Fibroblast of skin of right biceps (primary cell): ENCODE measurements around the gene KRTAP9-1.
"Not testable (repeated sequence)": the region's sequence is repeated elsewhere in the genome, so short reads cannot be mapped to it uniquely, and the experiment has no call there.

Source experiments
- DNase-seq: peaks from one replicate; pipeline ENCODE4 v3.0.0-alpha.2; 2013

KRTAP9-1 gene

GRCh38 chr17:41189837-41190318, at the start of gene KRTAP9-1:
Gene KRTAP9-1 (plus strand): TSS chr17:41189887. CDS start chr17:41189887, 0 bp downstream.
- DNase-seq, result not testable (repeated sequence)

- peak; percentile 97 for DNase-seq
These were observed 49.1 kb upstream of the KRTAP9-1 start, which contains the start of gene KRTAP4-6 for GRCh38 chr17:41140360-41141131. Gene KRTAP4-6 (minus strand): TSS chr17:41140544. CDS start chr17:41140487, 57 bp downstream.

GRCh38 chr17:41141361-41141760, 48.3 kb upstream of the KRTAP9-1 start:
- DNase-seq, result no peak

GRCh38 chr17:41144846-41145245, 44.8 kb upstream of the KRTAP9-1 start:
- DNase-seq, result no peak

GRCh38 chr17:41145261-41145660, 44.4 kb upstream of the KRTAP9-1 start:
- no peak for DNase-seq

- DNase-seq, result no peak
These were observed 42.0 kb upstream of the KRTAP9-1 start for GRCh38 chr17:41147531-41148204.

GRCh38 chr17:41148971-41149651, 40.6 kb upstream of the KRTAP9-1 start:
- not testable (repeated sequence) for DNase-seq

GRCh38 chr17:41149652-41149985, 40.1 kb upstream of the KRTAP9-1 start, which contains the start of gene KRTAP4-5:
Gene KRTAP4-5 (minus strand): TSS chr17:41149825. CDS start chr17:41149767, 58 bp downstream.
- DNase-seq, result no peak

- no peak for DNase-seq
These were observed 39.7 kb upstream of the KRTAP9-1 start for GRCh38 chr17:41150026-41150425.

GRCh38 chr17:41151525-41151924, 38.2 kb upstream of the KRTAP9-1 start:
- no peak for DNase-seq

GRCh38 chr17:41153856-41154255, 35.8 kb upstream of the KRTAP9-1 start:
- no peak for DNase-seq

GRCh38 chr17:41160190-41160589, 29.5 kb upstream of the KRTAP9-1 start:
- DNase-seq, result not testable (repeated sequence)

- no peak for DNase-seq
These were observed 29.0 kb upstream of the KRTAP9-1 start, which contains the start of gene KRTAP4-4 for GRCh38 chr17:41160648-41161047. Gene KRTAP4-4 (minus strand): TSS chr17:41160748. CDS start chr17:41160691, 57 bp downstream.

GRCh38 chr17:41163828-41164227, 25.9 kb upstream of the KRTAP9-1 start:
- peak; percentile 16 for DNase-seq

GRCh38 chr17:41167561-41167960, 22.1 kb upstream of the KRTAP9-1 start:
- no peak for DNase-seq

- no peak for DNase-seq
These were observed 21.6 kb upstream of the KRTAP9-1 start, which contains the start of gene KRTAP4-3 for GRCh38 chr17:41168121-41168520. Gene KRTAP4-3 (minus strand): TSS chr17:41168221. CDS start chr17:41168172, 49 bp downstream.

- peak; percentile 26 for DNase-seq
These were observed 17.8 kb upstream of the KRTAP9-1 start for GRCh38 chr17:41171886-41172285.

GRCh38 chr17:41176744-41177387, 12.8 kb upstream of the KRTAP9-1 start:
- DNase-seq, result no peak

GRCh38 chr17:41177727-41178271, 11.9 kb upstream of the KRTAP9-1 start, which contains the start of gene KRTAP4-2:
Gene KRTAP4-2 (minus strand): TSS chr17:41178221. CDS start chr17:41178164, 57 bp downstream.
- no peak for DNase-seq

GRCh38 chr17:41178341-41178740, 11.3 kb upstream of the KRTAP9-1 start:
- DNase-seq, result peak; percentile 68

- peak; percentile 65 for DNase-seq
These were observed 10.7 kb upstream of the KRTAP9-1 start for GRCh38 chr17:41178843-41179616.
